C1 segment of cervical spinal cord (tissue), 14 donors: ENCODE measurements around the gene YARS1.

ENCODE experiments used
- DNase-seq, 14 donors: peaks; one replicate each; lab custom pipeline; 2025; lab: John Stamatoyannopoulos, UW

Gene YARS1

GRCh38 chr1:32744071-32744425 lies 73.1 kb downstream of the YARS1 start:
- no peak for DNase-seq

DNA sequence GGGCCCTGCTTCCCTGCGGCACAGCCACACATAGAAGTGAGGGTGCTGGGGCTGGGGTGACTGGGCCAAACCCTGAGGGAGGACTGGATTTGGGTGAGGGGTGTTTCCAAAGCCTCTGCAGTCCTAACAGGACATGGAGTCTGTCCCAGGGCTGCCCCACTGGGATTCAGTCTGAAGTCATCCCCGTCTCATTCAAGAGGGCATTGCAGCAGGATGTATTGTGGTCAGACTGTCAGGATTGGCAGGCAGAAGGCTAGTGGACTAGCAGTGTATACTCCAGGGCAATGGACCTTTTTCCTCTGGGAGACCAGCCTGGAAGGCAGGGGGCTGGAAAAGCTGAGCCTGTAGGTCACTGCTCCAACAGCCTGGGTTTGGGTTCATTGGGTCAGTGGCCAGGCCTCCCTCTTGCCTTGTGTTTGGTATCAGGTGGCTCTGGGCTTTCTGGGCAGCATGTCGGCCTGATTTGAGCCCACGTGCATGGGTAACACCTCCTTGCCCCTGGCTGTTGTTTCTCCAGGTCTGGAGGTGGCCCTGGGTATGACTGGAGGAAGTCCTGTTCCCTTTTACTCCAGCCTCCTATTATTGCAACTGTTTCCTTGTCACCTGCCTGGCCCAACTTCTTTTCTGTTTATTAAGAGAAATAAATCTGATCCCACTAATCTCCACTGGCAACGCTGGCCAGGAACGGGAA lies 73.6 kb downstream of the YARS1 start:
- no peak for DNase-seq

GRCh38 chr1:32742956-32743355 lies 74.2 kb downstream of the YARS1 start:
- no peak for DNase-seq

GRCh38 chr1:32742199-32742947 lies 74.8 kb downstream of the YARS1 start:
- no peak for DNase-seq

DNA sequence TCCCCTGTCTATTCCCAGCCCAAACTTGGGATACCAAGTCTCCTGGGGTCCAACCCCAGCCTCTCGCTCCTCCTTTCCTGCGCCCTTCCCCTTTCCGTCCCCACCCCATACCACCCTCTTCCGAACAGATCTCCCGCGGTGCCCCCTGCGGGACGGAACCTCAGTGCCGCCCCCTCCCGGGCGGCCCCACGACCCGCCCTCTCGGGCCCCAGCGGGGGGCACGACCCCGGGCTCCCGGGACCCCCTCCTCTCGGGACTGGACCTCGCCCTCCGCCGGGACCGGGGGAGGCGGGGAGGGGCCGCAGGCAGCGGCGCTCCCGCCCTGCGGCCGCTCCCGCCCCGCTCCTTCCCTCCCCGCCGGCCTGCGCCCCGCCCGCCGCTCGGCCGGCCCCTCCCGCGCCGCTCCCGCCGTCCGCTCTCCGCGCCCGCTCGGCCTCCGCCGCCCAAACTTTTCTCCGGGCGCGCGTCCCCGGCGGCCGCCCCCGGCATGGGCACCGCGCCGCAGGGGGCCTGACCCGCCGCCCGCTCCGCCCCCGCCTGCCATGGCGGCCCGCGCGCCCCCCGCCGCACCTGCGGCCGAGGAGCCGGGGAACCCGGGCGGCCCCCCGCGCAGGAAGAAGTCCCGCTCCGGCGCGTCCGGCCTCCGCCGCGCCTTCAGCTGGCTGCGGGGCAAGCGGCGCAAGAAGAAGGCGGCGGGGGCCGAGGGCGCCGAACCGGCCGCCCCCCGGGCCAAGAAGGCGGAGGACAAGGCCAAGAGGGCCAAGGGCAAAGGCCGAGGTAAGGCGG lies 75.6 kb downstream of the YARS1 start:
- DNase-seq, result no peak

DNA sequence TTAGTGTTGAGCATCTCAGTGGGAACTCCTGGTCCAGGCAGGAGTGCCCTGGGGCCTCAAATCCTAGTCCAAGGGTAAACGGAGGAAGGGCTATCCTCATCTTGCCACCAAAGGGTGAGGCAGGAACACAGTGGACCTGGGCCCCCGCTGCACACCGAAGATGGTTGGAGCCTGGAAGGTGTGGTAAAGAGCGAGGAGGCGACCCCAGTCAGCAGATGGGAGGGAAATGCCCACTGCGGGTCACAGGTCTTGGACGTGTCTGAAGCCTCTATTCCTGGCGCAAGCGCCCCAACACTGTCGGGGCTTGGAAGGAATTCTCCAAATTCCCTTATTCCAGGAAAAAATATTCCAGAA lies 76.1 kb downstream of the YARS1 start:
- DNase-seq, result no peak

GRCh38 chr1:32736812-32737791 lies 80.1 kb downstream of the YARS1 start:
- DNase-seq, result no peak

- no peak for DNase-seq
Measured at GRCh38 chr1:32733582-32734321, 83.4 kb downstream of the YARS1 start.

GRCh38 chr1:32729254-32730046 lies 87.7 kb downstream of the YARS1 start:
- DNase-seq, result no peak

DNA sequence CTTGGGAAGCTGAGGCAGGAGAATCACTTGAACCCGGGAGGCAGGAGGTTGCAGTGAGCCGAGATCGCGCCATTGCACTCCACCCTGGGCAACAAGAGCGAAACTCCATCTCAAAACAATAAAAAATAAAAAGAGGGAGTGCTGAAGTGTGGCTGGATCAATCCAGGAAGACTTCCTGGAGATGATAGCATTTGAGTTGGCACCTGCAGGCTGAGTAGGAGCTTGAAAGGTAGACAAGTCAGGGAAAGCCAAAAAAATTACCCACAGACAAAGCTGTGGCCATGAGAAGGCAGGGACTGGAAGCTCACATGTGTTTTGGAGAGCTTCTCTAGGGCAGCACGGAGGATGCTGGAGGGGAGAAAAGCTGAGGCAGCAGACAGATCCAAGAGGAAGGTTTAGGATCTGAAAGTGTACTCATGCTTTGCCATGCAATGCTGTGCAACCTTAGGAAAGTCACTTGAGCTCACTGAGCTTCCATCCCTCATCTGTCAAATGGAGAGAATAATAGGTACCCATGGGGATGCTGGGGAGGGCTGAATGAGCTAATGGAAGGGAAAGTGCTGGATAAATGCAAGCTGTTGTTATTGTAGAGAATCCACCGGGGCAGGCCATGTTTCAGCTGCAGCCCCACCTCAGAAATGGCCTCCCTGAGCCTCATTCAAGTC lies 88.6 kb downstream of the YARS1 start:
- no peak for DNase-seq

DNA sequence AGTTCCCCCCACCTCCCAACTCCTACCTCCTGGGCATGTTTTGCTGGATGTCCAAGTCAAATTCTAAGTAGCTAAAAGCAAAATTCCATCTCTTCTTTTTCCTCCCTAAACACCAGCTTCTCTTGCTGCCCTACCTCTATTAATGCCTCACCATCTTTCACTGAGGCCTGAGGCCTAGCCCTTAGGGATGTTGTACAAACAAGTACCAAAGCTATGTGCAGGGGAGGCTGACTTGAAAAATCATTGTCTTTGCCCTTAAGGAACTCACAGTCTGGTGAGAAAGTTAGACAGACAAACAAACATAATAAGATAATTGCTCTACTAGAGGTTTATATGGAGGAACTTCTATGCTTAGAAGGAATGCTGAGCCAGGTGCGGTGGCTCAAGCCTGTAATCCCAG lies 89.3 kb downstream of the YARS1 start:
- DNase-seq, result no peak

DNA sequence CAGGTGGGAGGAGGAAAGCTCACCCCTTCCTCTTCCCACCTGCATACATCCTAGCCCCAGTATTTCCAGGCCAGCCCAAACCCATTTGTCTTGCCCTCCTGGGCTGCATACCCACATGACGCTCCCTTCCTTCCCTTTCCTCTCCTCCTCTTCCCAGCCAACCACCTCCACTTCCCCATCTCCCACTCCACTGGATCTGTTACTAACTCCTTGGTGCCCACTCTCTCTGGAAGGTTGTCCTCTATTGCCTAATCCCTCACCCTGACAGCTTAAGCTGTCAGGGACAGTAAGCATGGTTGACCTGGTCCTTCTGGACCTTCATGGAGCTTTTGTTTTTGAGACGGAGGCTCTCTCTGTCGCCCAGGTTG lies 91.6 kb downstream of the YARS1 start:
- DNase-seq, result no peak
